ENCODE data around the gene KLF3. TPM values are rescaled to one million over a fixed set of nuclear protein-coding genes. Genes with fewer than 3 reads are reported as not detected.

KLF3 gene
- total and polyA plus RNA-seq, 2 of the 8 experiments (the other 6 are each of a cell fraction or from before 2014, with no cell fraction given) = 8.0 to 14.9 TPM

- TF ChIP-seq SIN3A (conservative IDR thresholded peaks at IDR 0.05 in 1 of 2, IDR thresholded peaks at IDR 0.05 in 1 of 2; ENCODE audit: low read depth in 1 of 2, low read length in 2 of 2) = no peak
Observed at GRCh38 chr4:38683276-38683675, 19.3 kb downstream of the KLF3 start (continued).
